GM19099 (cell line): ENCODE measurements around the gene ADH5.

Source experiments
- POLR2A ChIP-seq: IDR thresholded peaks from 3 replicates; pipeline ENCODE4 v1.6.1; 2011; ENCODE audit warnings: low read depth; ENCODE audit not compliant: insufficient read length; ENCODE audit errors: extremely low read depth

The ADH5 gene

GRCh38 chr4:99088481-99089365, at the start of gene ADH5:
TSS of gene ADH5 (minus strand) at chr4:99088788. CDS start at chr4:99088700, 88 bp downstream.
- TF ChIP-seq POLR2A: peak; percentile 96

- TF ChIP-seq POLR2A: no peak
These were observed 47.7 kb upstream of the ADH5 start for GRCh38 chr4:99136329-99136728.

- no peak for TF ChIP-seq POLR2A
These were observed 47.1 kb upstream of the ADH5 start for GRCh38 chr4:99135541-99136162.

GRCh38 chr4:99134586-99134985, 46.0 kb upstream of the ADH5 start:
- TF ChIP-seq POLR2A: no peak

- no peak for TF ChIP-seq POLR2A
These were observed 42.8 kb upstream of the ADH5 start for GRCh38 chr4:99131378-99131777.

GRCh38 chr4:99126376-99126775, 37.8 kb upstream of the ADH5 start:
- no peak for TF ChIP-seq POLR2A

- TF ChIP-seq POLR2A: no peak
These were observed 32.4 kb upstream of the ADH5 start for GRCh38 chr4:99121008-99121407.

GRCh38 chr4:99120501-99120900, 31.9 kb upstream of the ADH5 start:
- TF ChIP-seq POLR2A: no peak

- no peak for TF ChIP-seq POLR2A
These were observed 29.5 kb upstream of the ADH5 start for GRCh38 chr4:99117876-99118693.

- no peak for TF ChIP-seq POLR2A
These were observed 15.6 kb upstream of the ADH5 start for GRCh38 chr4:99104153-99104552.

- no peak for TF ChIP-seq POLR2A
These were observed 14.6 kb upstream of the ADH5 start for GRCh38 chr4:99103166-99103565.

GRCh38 chr4:99102634-99103033, 14.0 kb upstream of the ADH5 start:
- no peak for TF ChIP-seq POLR2A

- no peak for TF ChIP-seq POLR2A
These were observed 12.3 kb upstream of the ADH5 start for GRCh38 chr4:99100876-99101275.

- no peak for TF ChIP-seq POLR2A
These were observed 10.7 kb upstream of the ADH5 start for GRCh38 chr4:99099311-99099710.

- no peak for TF ChIP-seq POLR2A
These were observed 2.6 kb upstream of the ADH5 start for GRCh38 chr4:99091216-99091575.
